ENCODE results near the gene MOV10.
A peak's percentile ranks its signal among the peaks of the same experiment; 100 is the strongest.

The MOV10 gene

GRCh38 chr1:112689842-112690237 is 15.4 kb downstream of the MOV10 start:
- Histone ChIP-seq H3K4me3 (ENCODE audit: low read length) (no peak overlapping the region), H3K27me3 (ENCODE audit: insufficient read depth, low read length) (no peaks in the 10 kb centered on the region), H3K4me1 (ENCODE audit: insufficient read depth, low read length) (no peaks in the 10 kb centered on the region), H3K36me3 (ENCODE audit: insufficient read depth, low read length) (peaks cover 47% of the 10 kb centered on the region), H3K9me3 (ENCODE audit: insufficient read depth, low read depth, low read length) (no peaks in the 10 kb centered on the region), H3K27ac (ENCODE audit: low read depth, low read length) (no peak overlapping the region), H3K9ac (ENCODE audit: low read depth, low read length) (no peak overlapping the region)
- WGBS: 90% methylated on average over 11 of the region's 11 CpGs

GRCh38 chr1:112692681-112693080 is 18.2 kb downstream of the MOV10 start:
- H3K9ac ChIP-seq (ENCODE audit: low read depth, low read length): no peak overlapping the region
- peaks cover 65% of the 10 kb centered on the region for H3K36me3 ChIP-seq (ENCODE audit: insufficient read depth, low read length)

GRCh38 chr1:112693821-112694220 is 19.4 kb downstream of the MOV10 start:
- Histone ChIP-seq H3K9ac (ENCODE audit: low read depth, low read length) (no peak overlapping the region), H3K9me3 (ENCODE audit: insufficient read depth, low read depth, low read length) (no peaks in the 10 kb centered on the region), H3K4me1 (ENCODE audit: insufficient read depth, low read length) (peaks cover 5% of the 10 kb centered on the region; the same call in 1 of the 2 replicates), H3K27ac (ENCODE audit: low read depth, low read length) (no peak overlapping the region), H3K4me3 (ENCODE audit: low read length) (no peak overlapping the region), H3K27me3 (ENCODE audit: insufficient read depth, low read length) (no peaks in the 10 kb centered on the region), H3K36me3 (ENCODE audit: insufficient read depth, low read length) (peaks cover 74% of the 10 kb centered on the region)
- 85% methylated on average over 6 of the region's 6 CpGs for WGBS

More at GRCh38 chr1:112692681-112693080, 18.2 kb downstream of the MOV10 start:
- 93% methylated on average over 5 of the region's 5 CpGs for WGBS
- Histone ChIP-seq H3K4me1 (ENCODE audit: insufficient read depth, low read length) (no peaks in the 10 kb centered on the region), H3K9me3 (ENCODE audit: insufficient read depth, low read depth, low read length) (no peaks in the 10 kb centered on the region), H3K4me3 (ENCODE audit: low read length) (no peak overlapping the region), H3K27ac (ENCODE audit: low read depth, low read length) (no peak overlapping the region), H3K27me3 (ENCODE audit: insufficient read depth, low read length) (no peaks in the 10 kb centered on the region)

- Histone ChIP-seq H3K27me3 (ENCODE audit: insufficient read depth, low read length) (no peaks in the 10 kb centered on the region), H3K9ac (ENCODE audit: low read depth, low read length) (no peak overlapping the region), H3K4me1 (ENCODE audit: insufficient read depth, low read length) (peaks cover 10% of the 10 kb centered on the region; the same call in 1 of the 2 replicates), H3K4me3 (ENCODE audit: low read length) (no peak overlapping the region), H3K9me3 (ENCODE audit: insufficient read depth, low read depth, low read length) (no peaks in the 10 kb centered on the region), H3K36me3 (ENCODE audit: insufficient read depth, low read length) (peaks cover 75% of the 10 kb centered on the region), H3K27ac (ENCODE audit: low read depth, low read length) (no peak overlapping the region)
- WGBS: 94% methylated on average over 15 of the region's 15 CpGs
Measured at GRCh38 chr1:112694363-112694929, 20.0 kb downstream of the MOV10 start.

- H3K27ac ChIP-seq (ENCODE audit: low read depth, low read length): no peak overlapping the region
- H3K9ac ChIP-seq (ENCODE audit: low read depth, low read length): no peak overlapping the region
- WGBS: 92% methylated on average over 9 of the region's 9 CpGs
- no peaks in the 10 kb centered on the region for H3K9me3 ChIP-seq (ENCODE audit: insufficient read depth, low read depth, low read length)
- H3K27me3 ChIP-seq (ENCODE audit: insufficient read depth, low read length): peaks cover 3% of the 10 kb centered on the region; the same call in 1 of the 2 replicates
- H3K4me1 ChIP-seq (ENCODE audit: insufficient read depth, low read length): peaks cover 18% of the 10 kb centered on the region
- H3K4me3 ChIP-seq (ENCODE audit: low read length): no peak overlapping the region
- H3K36me3 ChIP-seq (ENCODE audit: insufficient read depth, low read length): peaks cover 79% of the 10 kb centered on the region
Measured at GRCh38 chr1:112695276-112695675, 20.8 kb downstream of the MOV10 start.

- Histone ChIP-seq H3K9ac (ENCODE audit: low read depth, low read length) (no peak overlapping the region), H3K4me3 (ENCODE audit: low read length) (no peak overlapping the region), H3K9me3 (ENCODE audit: insufficient read depth, low read depth, low read length) (no peaks in the 10 kb centered on the region), H3K27ac (ENCODE audit: low read depth, low read length) (no peak overlapping the region), H3K36me3 (ENCODE audit: insufficient read depth, low read length) (peaks cover 73% of the 10 kb centered on the region), H3K27me3 (ENCODE audit: insufficient read depth, low read length) (peaks cover 3% of the 10 kb centered on the region; the same call in 1 of the 2 replicates), H3K4me1 (ENCODE audit: insufficient read depth, low read length) (peaks cover 27% of the 10 kb centered on the region)
- 91% methylated on average over 7 of the region's 7 CpGs for WGBS
Measured at GRCh38 chr1:112696578-112697314, 22.3 kb downstream of the MOV10 start.

GRCh38 chr1:112697781-112698201 is 23.3 kb downstream of the MOV10 start:
- Histone ChIP-seq H3K36me3 (ENCODE audit: insufficient read depth, low read length) (peaks cover 70% of the 10 kb centered on the region), H3K9ac (ENCODE audit: low read depth, low read length) (no peak overlapping the region)
- 96% methylated on average over 9 of the region's 9 CpGs for WGBS

GRCh38 chr1:112698366-112699310 is 24.2 kb downstream of the MOV10 start:
- WGBS: 75% methylated on average over 17 of the region's 17 CpGs
- Histone ChIP-seq H3K4me1 (ENCODE audit: insufficient read depth, low read length) (peaks cover 28% of the 10 kb centered on the region), H3K27me3 (ENCODE audit: insufficient read depth, low read length) (peaks cover 3% of the 10 kb centered on the region; the same call in 1 of the 2 replicates), H3K36me3 (ENCODE audit: insufficient read depth, low read length) (peaks cover 67% of the 10 kb centered on the region), H3K9me3 (ENCODE audit: insufficient read depth, low read depth, low read length) (no peaks in the 10 kb centered on the region), H3K9ac (ENCODE audit: low read depth, low read length) (no peak overlapping the region), H3K27ac (ENCODE audit: low read depth, low read length) (no peak overlapping the region), H3K4me3 (ENCODE audit: low read length) (no peak overlapping the region)

More at GRCh38 chr1:112697781-112698201, 23.3 kb downstream of the MOV10 start:
- Histone ChIP-seq H3K9me3 (ENCODE audit: insufficient read depth, low read depth, low read length) (no peaks in the 10 kb centered on the region), H3K4me3 (ENCODE audit: low read length) (no peak overlapping the region), H3K27ac (ENCODE audit: low read depth, low read length) (no peak overlapping the region), H3K4me1 (ENCODE audit: insufficient read depth, low read length) (peaks cover 27% of the 10 kb centered on the region), H3K27me3 (ENCODE audit: insufficient read depth, low read length) (peaks cover 3% of the 10 kb centered on the region; the same call in 1 of the 2 replicates)

GRCh38 chr1:112699425-112700144 is 25.1 kb downstream of the MOV10 start:
- 92% methylated on average over 13 of the region's 13 CpGs for WGBS
- Histone ChIP-seq H3K27ac (ENCODE audit: low read depth, low read length) (peak overlapping the region; percentile 30; the same call in 1 of the 2 replicates), H3K27me3 (ENCODE audit: insufficient read depth, low read length) (peaks cover 3% of the 10 kb centered on the region; the same call in 1 of the 2 replicates), H3K9me3 (ENCODE audit: insufficient read depth, low read depth, low read length) (no peaks in the 10 kb centered on the region), H3K4me1 (ENCODE audit: insufficient read depth, low read length) (peaks cover 36% of the 10 kb centered on the region), H3K4me3 (ENCODE audit: low read length) (no peak overlapping the region), H3K9ac (ENCODE audit: low read depth, low read length) (no peak overlapping the region), H3K36me3 (ENCODE audit: insufficient read depth, low read length) (peaks cover 58% of the 10 kb centered on the region)
